ENCODE results near the gene PPP3CA. TPM values are rescaled to one million over a fixed set of nuclear protein-coding genes. Genes with fewer than 3 reads are reported as not detected.
A peak's percentile ranks its signal among the peaks of the same experiment; 100 is the strongest.

The PPP3CA gene
- total and polyA plus RNA-seq, 2 of the 8 experiments (the other 6 are each of a cell fraction or from before 2014, with no cell fraction given) = 7.9 to 35.0 TPM

GRCh38 chr4:101018836-101019235 lies 328.5 kb downstream of the PPP3CA start:
- peaks cover 0 to 11% (median 4%) of the 10 kb centered on the region in 4 experiments; a peak in 3 of 7 replicates for H3K4me1 ChIP-seq (replicated peaks in 1 of 4; ENCODE audit: control insufficient read depth in 3 of 4, insufficient read depth in 4 of 4, low read length in 3 of 4)
- no peak overlapping the region for H2BK15ac ChIP-seq (ENCODE audit: low read length)
- no peak overlapping the region for H3K4me3 ChIP-seq (ENCODE audit: extremely low read depth in 1 of 4, insufficient read depth in 2 of 4, low read depth in 3 of 4, low read length in 4 of 4)
- peak overlapping the region; percentile 87; the same call in 1 of the 2 replicates for H2BK12ac ChIP-seq (ENCODE audit: low read depth, low read length)
- H3K18ac ChIP-seq (ENCODE audit: extremely low read depth, low read length) = no peak overlapping the region
- H3K56ac ChIP-seq (replicated peaks; ENCODE audit: insufficient read length, low read depth, low read length) = no peak overlapping the region
- H3K4ac ChIP-seq (replicated peaks; ENCODE audit: insufficient read length, low read depth, low read length) = no peak overlapping the region
- H4K5ac ChIP-seq (ENCODE audit: insufficient read length, low read depth, low read length) = no peak overlapping the region
- no peaks in the 10 kb centered on the region for H3K27me3 ChIP-seq (replicated peaks in 1 of 4; ENCODE audit: control insufficient read depth in 3 of 4, extremely low read depth in 1 of 4, insufficient read depth in 3 of 4, low read length in 3 of 4)
- peak overlapping the region; percentile 93; the same call in 1 of the 2 replicates for H2BK5ac ChIP-seq (ENCODE audit: low read depth, low read length)
- no peaks in the 10 kb centered on the region for H4K20me1 ChIP-seq (replicated peaks in 1 of 2; ENCODE audit: control insufficient read depth in 1 of 2, insufficient read depth in 2 of 2, low read length in 2 of 2)
- H3K79me2 ChIP-seq (ENCODE audit: control insufficient read depth in 1 of 2, insufficient read depth in 2 of 2, low read length in 2 of 2) = no peaks in the 10 kb centered on the region
- peak overlapping the region; percentile 70 for H2AK5ac ChIP-seq (ENCODE audit: low read depth, low read length)
- H3K14ac ChIP-seq (ENCODE audit: insufficient read length) = no peak overlapping the region
- no peak overlapping the region for H2BK120ac ChIP-seq (replicated peaks; ENCODE audit: low read depth, low read length)
- no peaks in the 10 kb centered on the region for H3K36me3 ChIP-seq (ENCODE audit: control insufficient read depth in 2 of 4, insufficient read depth in 4 of 4, low read length in 3 of 4)
- H3K27ac ChIP-seq (ENCODE audit: low read depth, low read length) = no peak overlapping the region
- ChIA-PET CTCF (ENCODE audit: partially characterized antibody) (interaction anchor here (1.4 to 1.7 kb wide), 2 partner anchors 13 to 15 kb away, joined by 4 to 6 read pairs; no protein-coding TSS in a partner anchor), POLR2A (ENCODE audit: partially characterized antibody) (no interaction called here)
- no peaks in the 10 kb centered on the region for H3K23me2 ChIP-seq (ENCODE audit: low read depth, low read length)
- H3K9ac ChIP-seq (replicated peaks in 1 of 4; ENCODE audit: extremely low read depth in 1 of 4, low read depth in 3 of 4, low read length in 3 of 4) = no peak overlapping the region
- no peak for DNase-seq (ENCODE audit: low read depth in 1 of 2, low spot score in 2 of 2)
- H2AFZ ChIP-seq (ENCODE audit: low read length) = no peak overlapping the region
- no peak overlapping the region for H3K4me2 ChIP-seq (ENCODE audit: insufficient read depth in 1 of 2, low read depth in 2 of 2, low read length in 2 of 2)
- TF ChIP-seq RAD21 (IDR thresholded peaks at IDR 0.05 in 1 of 2, conservative IDR thresholded peaks at IDR 0.05 in 1 of 2; ENCODE audit: low read depth in 2 of 2, low read length in 2 of 2) (no peak), BRCA1 (IDR thresholded peaks at IDR 0.05; ENCODE audit: low read depth, low read length) (no peak), ASH2L (IDR thresholded peaks at IDR 0.05; ENCODE audit: low read length) (no peak), RBBP5 (IDR thresholded peaks at IDR 0.05; ENCODE audit: borderline replicate concordance, low read depth, low read length) (no peak), CBX5 (IDR thresholded peaks at IDR 0.05; ENCODE audit: low read depth, low read length) (no peak), POU5F1 (IDR thresholded peaks at IDR 0.05; ENCODE audit: low read depth, low read length) (no peak), EP300 (IDR thresholded peaks at IDR 0.05; ENCODE audit: borderline replicate concordance in 1 of 2, low read depth in 2 of 2, low read length in 2 of 2) (no peak), GABPA (IDR thresholded peaks at IDR 0.05; ENCODE audit: borderline replicate concordance, insufficient read depth, low read length) (no peak)
- H2BK20ac ChIP-seq (ENCODE audit: low read length) = peak overlapping the region; percentile 86; the same call in 1 of the 2 replicates
- no peaks in the 10 kb centered on the region for H3K9me3 ChIP-seq (ENCODE audit: insufficient read depth in 2 of 2, low read depth in 1 of 2, low read length in 1 of 2)
- no peak overlapping the region for H4K8ac ChIP-seq (ENCODE audit: extremely low read depth, insufficient read depth, low read length)
- H3K79me1 ChIP-seq (ENCODE audit: low read depth, low read length) = no peaks in the 10 kb centered on the region
- 92% methylated on average over 5 of the region's 5 CpGs; no CpG with 5 or more reads in 1 of the 2 experiments for WGBS, 2 experiments (ENCODE audit: extremely low coverage in 1 of 2, insufficient coverage in 1 of 2, insufficient read length in 1 of 2, insufficient replicate concordance in 2 of 2, low coverage in 1 of 2, low lambda C conversion rate in 2 of 2, missing lambda C conversion rate in 1 of 2)
- H3K23ac ChIP-seq (ENCODE audit: insufficient read length) = no peak overlapping the region
- FAIRE-seq = no peak
- no peak overlapping the region for H4K91ac ChIP-seq (replicated peaks; ENCODE audit: insufficient read length, low read length)

Measured in H1 (cell line).